HepG2 (cell line): ENCODE results near the gene POLR3E. TPM values are rescaled to one million over a fixed set of nuclear protein-coding genes. Genes with fewer than 3 reads are reported as not detected.

Source experiments
- ELF4 ChIP-seq: sonication (generic); formaldehyde crosslinking; IDR thresholded peaks from 2 replicates; pipeline ENCODE4 v1.5.0; 2020; ENCODE audit warnings: missing genetic modification reagents, mild to moderate bottlenecking, moderate library complexity, borderline replicate concordance
- FOXA3 ChIP-seq: IDR thresholded peaks from 2 replicates; pipeline ENCODE4 v1.6.1; 2016; ENCODE audit warnings: missing genetic modification reagents, missing compliant biosample characterization
- GFI1 ChIP-seq: sonication (generic); formaldehyde crosslinking; IDR thresholded peaks from 2 replicates; pipeline ENCODE4 v1.5.0; 2020; ENCODE audit warnings: missing genetic modification reagents, mild to moderate bottlenecking, borderline replicate concordance
- GZF1 ChIP-seq: sonication (generic); formaldehyde crosslinking; IDR thresholded peaks from 2 replicates; pipeline ENCODE4 v1.5.1; 2020; ENCODE audit warnings: mild to moderate bottlenecking, missing genetic modification reagents
- KDM2A ChIP-seq: sonication (generic); formaldehyde crosslinking; IDR thresholded peaks from 2 replicates; pipeline ENCODE4 v1.4.0; 2020; ENCODE audit warnings: low read depth, missing genetic modification reagents, borderline replicate concordance
- KLF13 ChIP-seq: sonication (generic); formaldehyde crosslinking; IDR thresholded peaks from 2 replicates; pipeline ENCODE4 v1.4.0; 2020; ENCODE audit warnings: mild to moderate bottlenecking, missing genetic modification reagents
- ZBTB39 ChIP-seq: sonication (generic); formaldehyde crosslinking; IDR thresholded peaks from 2 replicates; pipeline ENCODE4 v1.5.0; 2020; ENCODE audit warnings: missing genetic modification reagents
- ZNF138 ChIP-seq: sonication (generic); formaldehyde crosslinking; IDR thresholded peaks from 2 replicates; pipeline ENCODE4 v1.5.0; 2020; ENCODE audit warnings: mild to moderate bottlenecking, low read depth, missing genetic modification reagents
- ZNF326 ChIP-seq: sonication (generic); formaldehyde crosslinking; IDR thresholded peaks from 2 replicates; pipeline ENCODE4 v1.4.0; 2020; ENCODE audit warnings: missing genetic modification reagents, borderline replicate concordance
- ZNF337 ChIP-seq: sonication (generic); formaldehyde crosslinking; IDR thresholded peaks from 2 replicates; pipeline ENCODE4 v1.5.1; 2020; ENCODE audit warnings: missing genetic modification reagents, low read depth, mild to moderate bottlenecking, borderline replicate concordance
- ZNF7 ChIP-seq: IDR thresholded peaks from 2 replicates; pipeline ENCODE4 v1.6.1; 2016; ENCODE audit warnings: missing biosample characterization, missing genetic modification reagents
- polyA plus RNA-seq, 8 experiments: library from polyadenylated mRNA; depleted of rRNA in 3 of 8; stranded (reverse) in 7 of 8; unstranded in 1 of 8; fragments of >200 nt; fragmentation: Illumina TruSeq in 4 of 8; extraction: Trizol in 4 of 8; gene quantifications; 2 replicates each; pipeline versions ENCODE4 v1.2.1 to v1.2.3, GENCODE V29; 2011 to 2016; ENCODE audit warnings: low read depth in 4 of 8, missing spikeins in 1 of 8, mixed read lengths in 1 of 8; ENCODE audit not compliant: insufficient read depth in 1 of 8
- total RNA-seq, 5 experiments: library from RNA; depleted of rRNA; stranded (reverse); fragments of >200 nt; fragmentation: Illumina TruSeq; extraction: Trizol; gene quantifications; 2 replicates each; pipeline ENCODE4 v1.2.3, GENCODE V29; 2016; ENCODE audit warnings: low read depth in 1 of 5
- TF ChIP-seq, protein P1 (sequence below), 2 experiments: fragments of 450-650 bp in 1 of 2; sonication (generic) in 1 of 2; formaldehyde crosslinking in 1 of 2; IDR thresholded peaks; 2 replicates each; pipeline versions ENCODE4 v1.6.1 to v1.8.0; 2016 to 2022; ENCODE audit warnings: antibody characterized with exemption in 1 of 2, mild to moderate bottlenecking in 1 of 2, missing genetic modification reagents in 1 of 2
- TF ChIP-seq, protein P2 (sequence below): sonication (generic); formaldehyde crosslinking; IDR thresholded peaks from 2 replicates; pipeline ENCODE4 v1.4.0; 2020; ENCODE audit warnings: missing genetic modification reagents, mild to moderate bottlenecking, borderline replicate concordance

POLR3E gene
- total and polyA plus RNA-seq, 2 of the 13 experiments (the other 11 are each of a cell fraction or from before 2014, with no cell fraction given), result 135 to 262 TPM

DNA sequence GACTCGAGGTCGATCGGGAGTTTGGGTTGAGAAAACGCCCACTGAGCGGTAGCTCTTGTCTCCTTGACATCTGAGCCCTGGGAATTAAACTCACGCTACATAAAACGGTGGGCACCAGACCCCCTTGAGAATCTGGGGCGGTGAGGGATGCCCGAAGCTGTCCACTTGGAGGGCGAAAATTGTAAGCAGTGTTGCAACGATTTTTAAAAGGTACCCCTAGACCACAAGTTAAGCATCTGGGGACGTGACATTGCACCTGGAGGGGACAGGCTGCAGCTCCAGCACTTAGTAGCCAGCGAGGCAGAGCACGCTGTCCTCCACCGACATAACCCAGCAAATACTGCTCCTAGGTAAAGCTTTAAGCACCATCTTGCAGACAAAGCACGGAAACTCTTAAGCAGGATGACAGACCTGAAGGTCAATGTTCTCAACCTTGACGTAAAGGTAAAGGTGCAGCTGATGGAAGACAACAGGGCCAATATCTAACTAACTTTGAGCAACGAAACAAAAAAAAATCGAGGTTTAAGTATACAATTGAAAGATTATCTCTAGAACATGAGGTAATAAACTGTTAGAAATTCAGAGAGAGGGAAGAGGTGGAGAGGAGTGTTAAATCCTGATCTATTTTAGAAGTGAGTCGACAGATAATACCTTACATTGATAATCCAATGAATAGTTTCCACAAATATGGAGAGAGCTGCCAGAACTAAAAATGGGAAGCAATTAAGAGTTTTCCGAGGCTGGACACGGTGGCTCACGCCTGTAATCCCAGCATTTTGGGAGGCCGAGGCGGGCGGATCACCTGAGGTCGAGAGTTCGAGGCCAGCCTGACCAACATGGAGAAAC is 78.1 kb downstream of the POLR3E start (continued):
- TF ChIP-seq, protein P1, sequence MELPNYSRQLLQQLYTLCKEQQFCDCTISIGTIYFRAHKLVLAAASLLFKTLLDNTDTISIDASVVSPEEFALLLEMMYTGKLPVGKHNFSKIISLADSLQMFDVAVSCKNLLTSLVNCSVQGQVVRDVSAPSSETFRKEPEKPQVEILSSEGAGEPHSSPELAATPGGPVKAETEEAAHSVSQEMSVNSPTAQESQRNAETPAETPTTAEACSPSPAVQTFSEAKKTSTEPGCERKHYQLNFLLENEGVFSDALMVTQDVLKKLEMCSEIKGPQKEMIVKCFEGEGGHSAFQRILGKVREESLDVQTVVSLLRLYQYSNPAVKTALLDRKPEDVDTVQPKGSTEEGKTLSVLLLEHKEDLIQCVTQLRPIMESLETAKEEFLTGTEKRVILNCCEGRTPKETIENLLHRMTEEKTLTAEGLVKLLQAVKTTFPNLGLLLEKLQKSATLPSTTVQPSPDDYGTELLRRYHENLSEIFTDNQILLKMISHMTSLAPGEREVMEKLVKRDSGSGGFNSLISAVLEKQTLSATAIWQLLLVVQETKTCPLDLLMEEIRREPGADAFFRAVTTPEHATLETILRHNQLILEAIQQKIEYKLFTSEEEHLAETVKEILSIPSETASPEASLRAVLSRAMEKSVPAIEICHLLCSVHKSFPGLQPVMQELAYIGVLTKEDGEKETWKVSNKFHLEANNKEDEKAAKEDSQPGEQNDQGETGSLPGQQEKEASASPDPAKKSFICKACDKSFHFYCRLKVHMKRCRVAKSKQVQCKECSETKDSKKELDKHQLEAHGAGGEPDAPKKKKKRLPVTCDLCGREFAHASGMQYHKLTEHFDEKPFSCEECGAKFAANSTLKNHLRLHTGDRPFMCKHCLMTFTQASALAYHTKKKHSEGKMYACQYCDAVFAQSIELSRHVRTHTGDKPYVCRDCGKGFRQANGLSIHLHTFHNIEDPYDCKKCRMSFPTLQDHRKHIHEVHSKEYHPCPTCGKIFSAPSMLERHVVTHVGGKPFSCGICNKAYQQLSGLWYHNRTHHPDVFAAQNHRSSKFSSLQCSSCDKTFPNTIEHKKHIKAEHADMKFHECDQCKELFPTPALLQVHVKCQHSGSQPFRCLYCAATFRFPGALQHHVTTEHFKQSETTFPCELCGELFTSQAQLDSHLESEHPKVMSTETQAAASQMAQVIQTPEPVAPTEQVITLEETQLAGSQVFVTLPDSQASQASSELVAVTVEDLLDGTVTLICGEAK (IDR thresholded peaks at IDR 0.05), result no peak
- TF ChIP-seq, protein P1 (CRISPR knock-in tag; IDR thresholded peaks at IDR 0.05), result peak; percentile 56; the same call in 1 of the 2 replicates
- TF ChIP-seq ELF4 (no peak), KLF13 (CRISPR knock-in tag) (peak; percentile 63; the same call in 1 of the 2 replicates), GFI1 (CRISPR knock-in tag) (peak; percentile 30), GZF1 (0 out of 2 replicates have a peak, but pooled peaks have one; percentile 6), KDM2A (CRISPR knock-in tag) (no peak; the same call in 1 of the 2 replicates), ZNF138 (peak; percentile 48; the same call in 1 of the 2 replicates), ZNF337 (CRISPR knock-in tag) (peak; percentile 48; the same call in 1 of the 2 replicates), FOXA3 (peak; percentile 24; the same call in 1 of the 2 replicates), ZNF7 (CRISPR knock-in tag) (no peak), ZBTB39 (CRISPR knock-in tag) (0 out of 2 replicates have a peak, but pooled peaks have one; percentile 51), ZNF326 (CRISPR knock-in tag) (no peak)
- TF ChIP-seq, protein P2, sequence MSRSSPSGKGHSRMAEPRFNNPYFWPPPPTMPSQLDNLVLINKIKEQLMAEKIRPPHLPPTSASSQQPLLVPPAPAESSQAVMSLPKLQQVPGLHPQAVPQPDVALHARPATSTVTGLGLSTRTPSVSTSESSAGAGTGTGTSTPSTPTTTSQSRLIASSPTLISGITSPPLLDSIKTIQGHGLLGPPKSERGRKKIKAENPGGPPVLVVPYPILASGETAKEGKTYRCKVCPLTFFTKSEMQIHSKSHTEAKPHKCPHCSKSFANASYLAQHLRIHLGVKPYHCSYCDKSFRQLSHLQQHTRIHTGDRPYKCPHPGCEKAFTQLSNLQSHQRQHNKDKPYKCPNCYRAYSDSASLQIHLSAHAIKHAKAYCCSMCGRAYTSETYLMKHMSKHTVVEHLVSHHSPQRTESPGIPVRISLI, result no peak
